ENCODE data around the gene SLCO3A1. TPM values are rescaled to one million over a fixed set of nuclear protein-coding genes. Genes with fewer than 3 reads are reported as not detected.

Gene SLCO3A1
- total RNA-seq, 1 experiment from 2014 or later = 10.1 TPM

- no peaks in the 10 kb centered on the region for H3K4me1 Mint-ChIP-seq (ENCODE audit: insufficient read depth, unreplicated experiment)
- intact Hi-C loops (cut with micrococcal nuclease) = no loop called here
- BruUV-seq (replicated peaks) = no TSS peak
- TF ChIP-seq, protein P1, sequence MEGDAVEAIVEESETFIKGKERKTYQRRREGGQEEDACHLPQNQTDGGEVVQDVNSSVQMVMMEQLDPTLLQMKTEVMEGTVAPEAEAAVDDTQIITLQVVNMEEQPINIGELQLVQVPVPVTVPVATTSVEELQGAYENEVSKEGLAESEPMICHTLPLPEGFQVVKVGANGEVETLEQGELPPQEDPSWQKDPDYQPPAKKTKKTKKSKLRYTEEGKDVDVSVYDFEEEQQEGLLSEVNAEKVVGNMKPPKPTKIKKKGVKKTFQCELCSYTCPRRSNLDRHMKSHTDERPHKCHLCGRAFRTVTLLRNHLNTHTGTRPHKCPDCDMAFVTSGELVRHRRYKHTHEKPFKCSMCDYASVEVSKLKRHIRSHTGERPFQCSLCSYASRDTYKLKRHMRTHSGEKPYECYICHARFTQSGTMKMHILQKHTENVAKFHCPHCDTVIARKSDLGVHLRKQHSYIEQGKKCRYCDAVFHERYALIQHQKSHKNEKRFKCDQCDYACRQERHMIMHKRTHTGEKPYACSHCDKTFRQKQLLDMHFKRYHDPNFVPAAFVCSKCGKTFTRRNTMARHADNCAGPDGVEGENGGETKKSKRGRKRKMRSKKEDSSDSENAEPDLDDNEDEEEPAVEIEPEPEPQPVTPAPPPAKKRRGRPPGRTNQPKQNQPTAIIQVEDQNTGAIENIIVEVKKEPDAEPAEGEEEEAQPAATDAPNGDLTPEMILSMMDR (IDR thresholded peaks at IDR 0.05; ENCODE audit: unreplicated experiment) = no peak
- H3K9me3 Mint-ChIP-seq (ENCODE audit: unreplicated experiment) = no peaks in the 10 kb centered on the region
- no peak overlapping the region for H3K27ac Mint-ChIP-seq (ENCODE audit: low read depth, unreplicated experiment)
- CTCF ChIA-PET = interaction anchor here (0.9 to 1.5 kb wide), 2 partner anchors 29 to 47 kb away, joined by 4 to 6 read pairs; no protein-coding TSS in a partner anchor
- H3K36me3 Mint-ChIP-seq (ENCODE audit: insufficient read depth, unreplicated experiment) = no peaks in the 10 kb centered on the region
- H3K27me3 Mint-ChIP-seq (ENCODE audit: insufficient read depth, unreplicated experiment) = no peaks in the 10 kb centered on the region
- POLR2A ChIA-PET = no interaction called here
- no peak for DNase-seq (ENCODE audit: unreplicated experiment)
- no peak overlapping the region for H3K4me3 Mint-ChIP-seq (ENCODE audit: unreplicated experiment)
Measured at GRCh38 chr15:92048739-92049138, 195.2 kb downstream of the SLCO3A1 start.

DNA sequence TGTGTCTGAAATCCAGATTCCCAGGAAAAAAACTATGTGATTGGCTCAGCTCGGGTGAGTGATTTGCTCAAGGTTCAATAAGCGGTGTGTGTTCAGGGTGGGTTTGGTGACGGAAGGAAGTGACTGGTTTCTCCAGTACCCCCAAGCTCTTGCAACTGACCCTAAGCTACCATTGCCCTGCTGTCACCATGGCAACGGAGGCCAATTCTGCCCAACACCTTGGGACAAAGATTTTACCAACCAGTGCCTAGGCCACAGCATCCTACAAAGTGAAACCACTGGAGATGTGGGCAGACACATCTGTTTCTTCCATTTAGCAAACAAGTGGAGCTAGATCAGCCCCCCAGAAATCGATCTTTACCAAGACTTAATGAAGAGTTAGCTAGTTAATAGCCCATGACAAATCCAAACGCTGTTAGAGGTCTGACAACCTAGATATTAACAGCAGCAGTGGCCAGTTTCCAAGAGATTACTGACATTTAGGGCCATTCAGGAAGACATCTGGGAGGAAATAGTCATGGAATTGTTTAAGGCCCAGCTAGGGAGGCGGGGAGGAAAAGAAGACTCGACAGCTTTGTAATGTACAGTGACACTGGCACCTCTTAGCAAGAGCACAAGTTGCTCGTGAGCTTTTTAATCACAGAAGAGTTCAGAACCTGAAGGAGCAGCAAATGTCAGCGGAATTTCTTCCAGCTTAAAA lies 195.9 kb downstream of the SLCO3A1 start:
- POLR2A ChIA-PET = no interaction called here
- no peak for DNase-seq (ENCODE audit: unreplicated experiment)
- intact Hi-C loops (cut with micrococcal nuclease) = no loop called here
- Mint-ChIP-seq H3K4me1 (ENCODE audit: insufficient read depth, unreplicated experiment) (no peaks in the 10 kb centered on the region), H3K36me3 (ENCODE audit: insufficient read depth, unreplicated experiment) (no peaks in the 10 kb centered on the region), H3K27ac (ENCODE audit: low read depth, unreplicated experiment) (no peak overlapping the region), H3K9me3 (ENCODE audit: unreplicated experiment) (no peaks in the 10 kb centered on the region), H3K27me3 (ENCODE audit: insufficient read depth, unreplicated experiment) (no peaks in the 10 kb centered on the region), H3K4me3 (ENCODE audit: unreplicated experiment) (no peak overlapping the region)
- TF ChIP-seq, protein P1 (IDR thresholded peaks at IDR 0.05; ENCODE audit: unreplicated experiment) = no peak
- BruUV-seq (replicated peaks) = no TSS peak
- CTCF ChIA-PET = interaction anchor here (0.6 to 1.5 kb wide), 4 partner anchors 28 to 946 kb away, joined by 3 to 6 read pairs (median 4); no protein-coding TSS in a partner anchor

GRCh38 chr15:92050220-92050898 lies 196.9 kb downstream of the SLCO3A1 start:
- intact Hi-C loops (cut with micrococcal nuclease) = no loop called here
- Mint-ChIP-seq H3K27ac (ENCODE audit: low read depth, unreplicated experiment) (no peak overlapping the region), H3K36me3 (ENCODE audit: insufficient read depth, unreplicated experiment) (no peaks in the 10 kb centered on the region), H3K4me1 (ENCODE audit: insufficient read depth, unreplicated experiment) (no peaks in the 10 kb centered on the region), H3K27me3 (ENCODE audit: insufficient read depth, unreplicated experiment) (no peaks in the 10 kb centered on the region), H3K4me3 (ENCODE audit: unreplicated experiment) (no peak overlapping the region), H3K9me3 (ENCODE audit: unreplicated experiment) (no peaks in the 10 kb centered on the region)
- CTCF ChIA-PET = interaction anchor here (1.0 to 1.5 kb wide), 2 partner anchors 28 to 748 kb away, joined by 4 to 6 read pairs; no protein-coding TSS in a partner anchor
- POLR2A ChIA-PET = no interaction called here
- TF ChIP-seq, protein P1 (IDR thresholded peaks at IDR 0.05; ENCODE audit: unreplicated experiment) = no peak
- no TSS peak for BruUV-seq (replicated peaks)
- DNase-seq (ENCODE audit: unreplicated experiment) = no peak

GRCh38 chr15:92051716-92052115 lies 198.2 kb downstream of the SLCO3A1 start:
- CTCF ChIA-PET = interaction anchor here (0.7 to 1.4 kb wide), 2 partner anchors 10 to 31 kb away, joined by 3 to 4 read pairs; no protein-coding TSS in a partner anchor
- intact Hi-C loops (cut with micrococcal nuclease) = no loop called here
- no TSS peak for BruUV-seq (replicated peaks)

More at GRCh38 chr15:92051716-92052115, 198.2 kb downstream of the SLCO3A1 start:
- no peak for DNase-seq (ENCODE audit: unreplicated experiment)
- H3K27me3 Mint-ChIP-seq (ENCODE audit: insufficient read depth, unreplicated experiment) = no peaks in the 10 kb centered on the region
- POLR2A ChIA-PET = interaction anchor here (0.5 kb wide), 1 partner anchor 350 kb away, joined by 5 read pairs; no protein-coding TSS in a partner anchor
- no peaks in the 10 kb centered on the region for H3K4me1 Mint-ChIP-seq (ENCODE audit: insufficient read depth, unreplicated experiment)
- TF ChIP-seq, protein P1 (IDR thresholded peaks at IDR 0.05; ENCODE audit: unreplicated experiment) = no peak
- no peak overlapping the region for H3K27ac Mint-ChIP-seq (ENCODE audit: low read depth, unreplicated experiment)
- no peaks in the 10 kb centered on the region for H3K36me3 Mint-ChIP-seq (ENCODE audit: insufficient read depth, unreplicated experiment)
- H3K4me3 Mint-ChIP-seq (ENCODE audit: unreplicated experiment) = no peak overlapping the region
- no peaks in the 10 kb centered on the region for H3K9me3 Mint-ChIP-seq (ENCODE audit: unreplicated experiment)
